Measurements from ENCODE around the gene WNT6. TPM values are rescaled to one million over a fixed set of nuclear protein-coding genes. Genes with fewer than 3 reads are reported as not detected.

Gene WNT6
- total and polyA plus RNA-seq, 3 experiments from 2014 or later: 0.27 to 0.42 (median 0.39) TPM

DNA sequence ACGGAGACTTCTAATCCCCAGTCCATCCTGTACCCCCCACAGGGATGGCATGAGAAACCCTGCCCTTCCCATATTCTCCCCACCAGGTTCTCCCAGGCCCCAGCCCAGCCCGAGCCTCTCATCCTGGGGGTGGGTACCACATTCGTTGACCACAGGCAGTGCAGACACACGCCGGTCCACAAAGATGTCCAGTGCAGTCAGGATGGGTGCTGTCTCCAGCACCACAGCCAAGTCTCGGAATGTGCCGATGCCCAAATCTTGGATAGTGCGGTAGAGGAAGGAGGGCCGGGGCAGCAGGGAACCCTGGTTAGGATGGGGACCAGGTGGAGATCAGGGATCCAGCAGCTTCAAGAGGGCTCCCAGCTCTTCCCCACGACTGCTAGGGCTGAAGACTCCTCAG is 32.8 kb upstream of the WNT6 start:
- POLR2A ChIA-PET: no interaction called here
- Histone ChIP-seq H3K9me3 (ENCODE audit: low read length) (no peaks in the 10 kb centered on the region), H3K27ac (ENCODE audit: low read depth, low read length) (no peak overlapping the region), H3K36me3 (ENCODE audit: insufficient read depth, low read length) (no peaks in the 10 kb centered on the region), H3K4me1 (ENCODE audit: insufficient read depth, low read length) (no peaks in the 10 kb centered on the region), H3K27me3 (ENCODE audit: insufficient read depth, low read length, poor library complexity, severe bottlenecking) (no peaks in the 10 kb centered on the region), H3K4me3 (ENCODE audit: low read length) (no peak overlapping the region)
- CTCF ChIA-PET: no interaction called here
- no peaks in the 10 kb centered on the region for H3K4me1 Mint-ChIP-seq
- DNase-seq: no peak
- no peak overlapping the region for H3K27ac Mint-ChIP-seq
- no peak overlapping the region for H3K4me3 Mint-ChIP-seq
- no peaks in the 10 kb centered on the region for H3K36me3 Mint-ChIP-seq
- peaks cover 26 to 39% of the 10 kb centered on the region in 2 donors for H3K27me3 Mint-ChIP-seq
- H3K9me3 Mint-ChIP-seq: peaks cover 0 to 2% (median 0%) of the 10 kb centered on the region in 5 donors

DNA sequence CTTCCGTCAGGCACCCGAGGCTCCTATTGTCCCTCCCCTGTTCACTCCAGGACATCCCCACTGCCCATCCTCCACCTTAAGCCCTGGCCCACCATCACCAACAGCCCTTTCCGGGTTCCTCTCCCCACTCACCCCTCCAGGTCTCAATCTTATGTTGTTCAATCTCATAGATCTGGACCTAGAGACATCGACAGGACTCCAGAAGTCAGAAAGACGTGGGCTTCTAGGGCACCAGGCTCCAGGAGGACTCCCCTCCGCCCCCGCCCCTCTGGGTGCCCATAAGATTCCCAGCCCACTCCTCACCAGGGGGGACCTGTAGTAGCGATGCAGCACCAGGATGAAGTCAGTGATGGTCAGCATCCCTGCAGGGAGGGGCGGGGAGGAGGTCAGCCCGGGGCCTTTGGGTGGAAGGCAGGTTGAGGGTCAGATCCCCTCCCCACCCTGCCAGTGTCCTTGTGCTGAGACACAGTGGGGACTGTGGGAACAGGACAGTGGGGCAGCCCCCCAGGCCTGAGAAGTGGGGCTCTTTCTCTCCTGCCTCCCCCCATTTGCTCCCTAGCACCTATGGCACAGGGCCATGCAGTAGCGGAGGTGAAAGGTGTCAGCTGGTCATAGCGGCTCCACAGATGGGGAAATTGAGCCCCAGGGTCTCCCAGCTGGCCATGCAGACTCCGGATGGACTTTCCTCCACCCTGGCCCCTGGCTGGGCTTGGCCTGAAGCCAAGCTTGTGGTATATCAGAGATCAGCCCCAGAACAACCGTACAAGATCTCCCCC is 31.7 kb upstream of the WNT6 start:
- H3K4me1 Mint-ChIP-seq: no peaks in the 10 kb centered on the region
- no peaks in the 10 kb centered on the region for H3K9me3 ChIP-seq (ENCODE audit: low read length)
- H3K27me3 ChIP-seq (ENCODE audit: insufficient read depth, low read length, poor library complexity, severe bottlenecking): peaks cover under 1% of the 10 kb centered on the region
- no peak overlapping the region for H3K4me3 ChIP-seq (ENCODE audit: low read length)
- no peak overlapping the region for H3K27ac Mint-ChIP-seq
- CTCF ChIA-PET: no interaction called here
- H3K27me3 Mint-ChIP-seq: peaks cover 28 to 48% of the 10 kb centered on the region in 2 donors
- H3K9me3 Mint-ChIP-seq: peaks cover 0 to 2% (median 0%) of the 10 kb centered on the region in 5 donors
- no peak overlapping the region for H3K27ac ChIP-seq (ENCODE audit: low read depth, low read length)
- POLR2A ChIA-PET: no interaction called here
- H3K36me3 ChIP-seq (ENCODE audit: insufficient read depth, low read length): no peaks in the 10 kb centered on the region
- no peaks in the 10 kb centered on the region for H3K4me1 ChIP-seq (ENCODE audit: insufficient read depth, low read length)
- no peaks in the 10 kb centered on the region for H3K36me3 Mint-ChIP-seq
- H3K4me3 Mint-ChIP-seq: no peak overlapping the region
- no peak for DNase-seq

DNA sequence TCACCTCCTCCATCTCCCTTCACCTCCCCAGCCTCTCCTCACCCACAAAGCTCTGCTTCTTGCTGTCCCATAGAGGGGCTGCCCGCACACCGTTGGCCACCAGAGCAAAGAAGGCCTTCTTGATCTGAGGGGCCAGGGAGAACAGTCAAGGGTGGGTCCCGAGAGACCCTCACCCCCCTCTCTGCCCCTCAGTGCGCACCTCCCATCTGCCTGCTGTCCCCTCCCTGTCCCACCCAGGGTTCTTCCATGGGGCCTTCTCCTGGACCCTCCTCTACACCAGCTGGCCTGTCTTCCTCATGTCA is 31.2 kb upstream of the WNT6 start:
- POLR2A ChIA-PET: no interaction called here
- no peak overlapping the region for H3K4me3 Mint-ChIP-seq
- Histone ChIP-seq H3K27me3 (ENCODE audit: insufficient read depth, low read length, poor library complexity, severe bottlenecking) (peaks cover 4% of the 10 kb centered on the region), H3K9me3 (ENCODE audit: low read length) (no peaks in the 10 kb centered on the region), H3K4me1 (ENCODE audit: insufficient read depth, low read length) (no peaks in the 10 kb centered on the region), H3K4me3 (ENCODE audit: low read length) (no peak overlapping the region), H3K27ac (ENCODE audit: low read depth, low read length) (no peak overlapping the region), H3K36me3 (ENCODE audit: insufficient read depth, low read length) (no peaks in the 10 kb centered on the region)
- no peaks in the 10 kb centered on the region for H3K4me1 Mint-ChIP-seq
- H3K27me3 Mint-ChIP-seq: peaks cover 32 to 54% of the 10 kb centered on the region in 2 donors
- no peak for DNase-seq
- H3K27ac Mint-ChIP-seq: no peak overlapping the region
- H3K9me3 Mint-ChIP-seq: peaks cover 0 to 2% (median 0%) of the 10 kb centered on the region in 5 donors
- CTCF ChIA-PET: no interaction called here
- no peaks in the 10 kb centered on the region for H3K36me3 Mint-ChIP-seq

DNA sequence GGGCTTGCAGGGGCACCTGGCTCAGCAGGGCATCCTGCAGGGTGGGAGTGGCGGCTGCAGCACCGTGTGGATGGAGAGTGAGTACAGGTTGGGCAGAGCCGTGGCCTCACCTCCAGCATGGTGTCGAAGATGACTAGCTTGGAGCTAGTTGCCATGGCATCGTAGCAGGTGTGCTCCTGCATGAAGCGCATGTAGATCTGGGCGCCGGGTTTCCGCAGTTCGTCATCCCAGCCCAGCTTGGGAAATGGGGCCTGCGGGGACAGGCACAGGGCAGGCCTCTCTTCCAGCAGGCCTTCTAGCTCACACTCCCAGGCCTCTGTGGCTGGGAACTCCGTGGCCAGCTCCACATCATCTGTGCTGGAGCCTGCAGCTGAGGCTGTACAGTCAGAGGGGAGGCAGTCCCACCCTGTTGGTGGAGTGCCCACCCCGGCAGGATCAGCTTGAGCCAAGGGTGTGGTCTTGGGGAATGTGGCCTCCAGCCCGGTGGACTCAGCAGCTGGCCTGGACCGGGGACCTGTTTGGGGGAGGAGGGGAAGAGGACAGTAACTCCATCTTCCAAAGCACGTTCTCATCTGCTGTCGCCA is 29.6 kb upstream of the WNT6 start:
- no peak overlapping the region for H3K4me3 ChIP-seq (ENCODE audit: low read length)
- Mint-ChIP-seq H3K27me3 (peaks cover 36 to 66% of the 10 kb centered on the region in 2 donors), H3K27ac (no peak overlapping the region), H3K9me3 (peaks cover 0 to 2% (median 0%) of the 10 kb centered on the region in 5 donors), H3K36me3 (no peaks in the 10 kb centered on the region), H3K4me1 (no peaks in the 10 kb centered on the region), H3K4me3 (no peak overlapping the region)
- no peak overlapping the region for H3K27ac ChIP-seq (ENCODE audit: low read depth, low read length)
- no peak for DNase-seq
- peaks cover 4% of the 10 kb centered on the region for H3K27me3 ChIP-seq (ENCODE audit: insufficient read depth, low read length, poor library complexity, severe bottlenecking)
- no peaks in the 10 kb centered on the region for H3K9me3 ChIP-seq (ENCODE audit: low read length)
- ChIA-PET CTCF (interaction anchor here (0.9 kb wide), 1 partner anchor 13 kb away, joined by 3 read pairs; no protein-coding TSS in a partner anchor), POLR2A (no interaction called here)
- no peaks in the 10 kb centered on the region for H3K4me1 ChIP-seq (ENCODE audit: insufficient read depth, low read length)
- H3K36me3 ChIP-seq (ENCODE audit: insufficient read depth, low read length): no peaks in the 10 kb centered on the region

- Mint-ChIP-seq H3K36me3 (no peaks in the 10 kb centered on the region), H3K9me3 (peaks cover 0 to 2% (median 0%) of the 10 kb centered on the region in 5 donors), H3K4me1 (no peaks in the 10 kb centered on the region), H3K27ac (no peak overlapping the region), H3K4me3 (no peak overlapping the region), H3K27me3 (peaks cover 33 to 71% of the 10 kb centered on the region in 2 donors)
- Histone ChIP-seq H3K9me3 (ENCODE audit: low read length) (no peaks in the 10 kb centered on the region), H3K27ac (ENCODE audit: low read depth, low read length) (no peak overlapping the region), H3K4me3 (ENCODE audit: low read length) (no peak overlapping the region), H3K36me3 (ENCODE audit: insufficient read depth, low read length) (no peaks in the 10 kb centered on the region), H3K4me1 (ENCODE audit: insufficient read depth, low read length) (no peaks in the 10 kb centered on the region), H3K27me3 (ENCODE audit: insufficient read depth, low read length, poor library complexity, severe bottlenecking) (peaks cover 4% of the 10 kb centered on the region)
- ChIA-PET POLR2A (no interaction called here), CTCF (no interaction called here)
- no peak for DNase-seq
Observed at GRCh38 chr2:218830526-218831306, 28.9 kb upstream of the WNT6 start.

DNA sequence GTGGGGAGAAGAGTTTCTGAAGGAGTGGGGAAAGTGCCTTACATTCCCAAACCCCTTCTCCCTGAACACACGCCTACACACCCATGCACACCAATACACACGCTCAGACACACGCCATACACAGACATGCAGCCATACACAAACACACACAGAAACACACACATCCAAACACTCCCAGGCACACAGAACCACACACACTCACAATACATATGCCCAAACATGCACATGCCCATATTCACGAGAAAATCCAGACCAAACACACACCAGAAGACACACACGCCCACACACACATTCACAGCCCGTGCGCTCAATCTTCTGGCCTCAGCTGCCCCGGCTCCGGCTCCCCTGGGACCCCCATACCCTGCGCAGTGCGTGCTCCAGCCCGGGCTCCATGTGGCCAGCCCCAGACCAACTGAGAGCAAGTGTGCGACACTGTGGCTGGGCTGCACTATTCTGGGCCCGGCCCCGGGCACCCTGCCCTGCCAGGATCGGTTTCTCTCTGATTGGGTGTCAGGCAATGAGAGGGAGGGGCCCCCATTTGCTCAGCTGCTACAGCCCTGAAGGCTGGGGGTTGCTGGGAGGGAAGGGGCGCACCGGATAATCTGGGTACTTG is 28.1 kb upstream of the WNT6 start, which contains the start of gene PRKAG3:
TSS of gene PRKAG3 (minus strand) at position 426 of the 613 bp plus-strand sequence.
- Mint-ChIP-seq H3K36me3 (no peaks in the 10 kb centered on the region), H3K27ac (no peak within 1 kb of the TSS), H3K9me3 (peaks cover 0 to 2% (median 0%) of the 10 kb centered on the region in 5 donors), H3K4me3 (no peak within 1 kb of the TSS), H3K4me1 (no peaks in the 10 kb centered on the region), H3K27me3 (peaks cover 35 to 76% of the 10 kb centered on the region in 2 donors)
- no peaks in the 10 kb centered on the region for H3K36me3 ChIP-seq (ENCODE audit: insufficient read depth, low read length)
- H3K27me3 ChIP-seq (ENCODE audit: insufficient read depth, low read length, poor library complexity, severe bottlenecking): peaks cover 4% of the 10 kb centered on the region
- ChIA-PET CTCF (no interaction called here), POLR2A (no interaction called here)
- no peak for DNase-seq
- H3K4me3 ChIP-seq (ENCODE audit: low read length): no peak within 1 kb of the TSS
- H3K4me1 ChIP-seq (ENCODE audit: insufficient read depth, low read length): no peaks in the 10 kb centered on the region
- no peak within 1 kb of the TSS for H3K27ac ChIP-seq (ENCODE audit: low read depth, low read length)
- H3K9me3 ChIP-seq (ENCODE audit: low read length): no peaks in the 10 kb centered on the region

- H3K4me1 ChIP-seq (ENCODE audit: insufficient read depth, low read length): no peaks in the 10 kb centered on the region
- no peak for DNase-seq
- no peak overlapping the region for H3K27ac ChIP-seq (ENCODE audit: low read depth, low read length)
- no peaks in the 10 kb centered on the region for H3K36me3 Mint-ChIP-seq
- H3K36me3 ChIP-seq (ENCODE audit: insufficient read depth, low read length): no peaks in the 10 kb centered on the region
- peaks cover 4% of the 10 kb centered on the region for H3K27me3 ChIP-seq (ENCODE audit: insufficient read depth, low read length, poor library complexity, severe bottlenecking)
- ChIA-PET POLR2A (no interaction called here), CTCF (no interaction called here)
- no peaks in the 10 kb centered on the region for H3K4me1 Mint-ChIP-seq
- H3K9me3 ChIP-seq (ENCODE audit: low read length): no peaks in the 10 kb centered on the region
- peaks cover 35 to 78% of the 10 kb centered on the region in 2 donors for H3K27me3 Mint-ChIP-seq
- no peak overlapping the region for H3K4me3 Mint-ChIP-seq
- peaks cover 0 to 5% (median 2%) of the 10 kb centered on the region in 5 donors for H3K9me3 Mint-ChIP-seq
- no peak overlapping the region for H3K4me3 ChIP-seq (ENCODE audit: low read length)
- H3K27ac Mint-ChIP-seq: no peak overlapping the region
Observed at GRCh38 chr2:218832081-218832480, 27.5 kb upstream of the WNT6 start.

DNA sequence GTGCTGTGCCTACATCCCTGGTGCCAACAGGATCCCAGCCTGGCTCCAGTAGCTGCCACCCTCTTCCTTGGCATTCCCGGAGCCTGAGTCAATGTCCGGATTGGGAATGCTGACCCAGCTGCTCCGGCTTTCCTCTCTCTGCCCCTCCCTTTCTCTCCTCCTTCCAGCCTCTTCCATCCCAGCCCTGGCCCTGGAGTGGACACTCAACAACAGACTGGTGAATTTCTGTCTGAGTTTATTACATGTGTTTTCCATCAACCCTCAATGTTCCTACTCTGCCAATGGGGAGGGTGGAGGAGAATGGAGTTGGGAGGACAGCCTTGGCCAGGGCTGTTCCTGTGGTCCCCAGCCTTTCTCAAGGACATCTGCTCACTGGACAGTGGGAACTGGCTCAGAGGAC is 27.1 kb upstream of the WNT6 start:
- H3K9me3 Mint-ChIP-seq: peaks cover 0 to 10% (median 4%) of the 10 kb centered on the region in 5 donors
- Histone ChIP-seq H3K4me1 (ENCODE audit: insufficient read depth, low read length) (no peaks in the 10 kb centered on the region), H3K9me3 (ENCODE audit: low read length) (no peaks in the 10 kb centered on the region), H3K4me3 (ENCODE audit: low read length) (no peak overlapping the region), H3K27ac (ENCODE audit: low read depth, low read length) (no peak overlapping the region), H3K27me3 (ENCODE audit: insufficient read depth, low read length, poor library complexity, severe bottlenecking) (peaks cover 4% of the 10 kb centered on the region), H3K36me3 (ENCODE audit: insufficient read depth, low read length) (no peaks in the 10 kb centered on the region)
- ChIA-PET POLR2A (no interaction called here), CTCF (no interaction called here)
- H3K4me3 Mint-ChIP-seq: no peak overlapping the region
- DNase-seq: no peak
- peaks cover 0 to 2% (median 2%) of the 10 kb centered on the region in 3 donors for H3K36me3 Mint-ChIP-seq
- H3K4me1 Mint-ChIP-seq: no peaks in the 10 kb centered on the region
- H3K27me3 Mint-ChIP-seq: peaks cover 34 to 78% of the 10 kb centered on the region in 2 donors
- no peak overlapping the region for H3K27ac Mint-ChIP-seq
